ENCODE results near the gene CAMK2A.

Gene CAMK2A

GRCh38 chr5:150211156-150212030 lies 78.2 kb downstream of the CAMK2A start:
- no peak for TF ChIP-seq POLR2A (IDR thresholded peaks at IDR 0.05; ENCODE audit: low read depth, low read length)
- no peak for DNase-seq (ENCODE audit: insufficient read length, low spot score)
- FAIRE-seq: no peak

- TF ChIP-seq POLR2A (IDR thresholded peaks at IDR 0.05; ENCODE audit: low read depth, low read length): no peak
- FAIRE-seq (no peak), DNase-seq (ENCODE audit: insufficient read length, low spot score) (no peak)
Observed at GRCh38 chr5:150210644-150211043, 78.9 kb downstream of the CAMK2A start.

- DNase-seq (ENCODE audit: insufficient read length, low spot score) (peak; percentile 94), FAIRE-seq (no peak)
- TF ChIP-seq POLR2A (IDR thresholded peaks at IDR 0.05; ENCODE audit: low read depth, low read length): no peak
Observed at GRCh38 chr5:150209099-150209635, 80.4 kb downstream of the CAMK2A start.

- DNase-seq (ENCODE audit: insufficient read length, low spot score) (peak; percentile 92), FAIRE-seq (no peak)
- no peak for TF ChIP-seq POLR2A (IDR thresholded peaks at IDR 0.05; ENCODE audit: low read depth, low read length)
Observed at GRCh38 chr5:150208187-150209098, 81.1 kb downstream of the CAMK2A start.

- FAIRE-seq: no peak
- no peak for DNase-seq (ENCODE audit: insufficient read length, low spot score)
Observed at GRCh38 chr5:150206779-150207115, 82.8 kb downstream of the CAMK2A start.

GRCh38 chr5:150206098-150206778 lies 83.3 kb downstream of the CAMK2A start:
- FAIRE-seq: no peak
- TF ChIP-seq POLR2A (IDR thresholded peaks at IDR 0.05; ENCODE audit: low read depth, low read length): no peak
- no peak for DNase-seq (ENCODE audit: insufficient read length, low spot score)

More at GRCh38 chr5:150206779-150207115, 82.8 kb downstream of the CAMK2A start:
- no peak for TF ChIP-seq POLR2A (IDR thresholded peaks at IDR 0.05; ENCODE audit: low read depth, low read length)

- no peak for TF ChIP-seq POLR2A (IDR thresholded peaks at IDR 0.05; ENCODE audit: low read depth, low read length)
- DNase-seq (ENCODE audit: insufficient read length, low spot score) (no peak), FAIRE-seq (no peak)
Observed at GRCh38 chr5:150204590-150204960, 85.0 kb downstream of the CAMK2A start.

GRCh38 chr5:150203832-150204589 lies 85.6 kb downstream of the CAMK2A start:
- FAIRE-seq: no peak

GRCh38 chr5:150202501-150202900 lies 87.1 kb downstream of the CAMK2A start:
- no peak for TF ChIP-seq POLR2A (IDR thresholded peaks at IDR 0.05; ENCODE audit: low read depth, low read length)
- DNase-seq (ENCODE audit: insufficient read length, low spot score): no peak
- no peak for FAIRE-seq

More at GRCh38 chr5:150203832-150204589, 85.6 kb downstream of the CAMK2A start:
- no peak for DNase-seq (ENCODE audit: insufficient read length, low spot score)
- no peak for TF ChIP-seq POLR2A (IDR thresholded peaks at IDR 0.05; ENCODE audit: low read depth, low read length)

GRCh38 chr5:150197476-150197875 lies 92.1 kb downstream of the CAMK2A start:
- FAIRE-seq (no peak), DNase-seq (ENCODE audit: insufficient read length, low spot score) (no peak)
- no peak for TF ChIP-seq POLR2A (IDR thresholded peaks at IDR 0.05; ENCODE audit: low read depth, low read length)

GRCh38 chr5:150196986-150197385 lies 92.6 kb downstream of the CAMK2A start:
- no peak for TF ChIP-seq POLR2A (IDR thresholded peaks at IDR 0.05; ENCODE audit: low read depth, low read length)
- no peak for FAIRE-seq

GRCh38 chr5:150196514-150196913 lies 93.1 kb downstream of the CAMK2A start:
- FAIRE-seq (no peak), DNase-seq (ENCODE audit: insufficient read length, low spot score) (no peak)
- TF ChIP-seq POLR2A (IDR thresholded peaks at IDR 0.05; ENCODE audit: low read depth, low read length): no peak

More at GRCh38 chr5:150196986-150197385, 92.6 kb downstream of the CAMK2A start:
- no peak for DNase-seq (ENCODE audit: insufficient read length, low spot score)
